Smooth muscle cell (in vitro differentiated cells): ENCODE data around the gene ITGAL. TPM values are rescaled to one million over a fixed set of nuclear protein-coding genes. Genes with fewer than 3 reads are reported as not detected.
"Not testable (repeated sequence)": the region's sequence is repeated elsewhere in the genome, so short reads cannot be mapped to it uniquely, and the experiment has no call there.

Experiments used
- DNase-seq: peaks from one replicate; lab custom pipeline; 2025; ENCODE audit not compliant: unreplicated experiment; lab: John Stamatoyannopoulos, UW
- H2AFZ ChIP-seq: fragments of 200-600 bp; sonication (generic); 2 replicates; pipeline ENCODE4 v1.6.0; 2016; ENCODE audit warnings: antibody characterized with exemption, low read depth, mild to moderate bottlenecking
- H3F3A ChIP-seq: fragments of 200-600 bp; sonication (generic); 2 replicates; pipeline ENCODE4 v1.6.0; 2017; ENCODE audit warnings: antibody characterized with exemption, low read depth
- H3K27ac ChIP-seq: fragments of 200-600 bp; sonication (generic); 2 replicates; pipeline ENCODE4 v1.5.1; 2016; ENCODE audit warnings: low read depth, mild to moderate bottlenecking
- H3K27me3 ChIP-seq: fragments of 200-600 bp; sonication (generic); 2 replicates; pipeline ENCODE4 v1.6.1; 2016; ENCODE audit warnings: low read depth, mild to moderate bottlenecking
- H3K36me3 ChIP-seq: fragments of 200-600 bp; sonication (generic); 2 replicates; pipeline ENCODE4 v1.5.1; 2016; ENCODE audit warnings: low read depth
- H3K4me1 ChIP-seq: fragments of 200-600 bp; sonication (generic); 2 replicates; pipeline ENCODE4 v1.5.1; 2016; ENCODE audit warnings: low read depth
- H3K4me2 ChIP-seq: fragments of 200-600 bp; sonication (generic); 2 replicates; pipeline ENCODE4 v1.6.0; 2016; ENCODE audit warnings: mild to moderate bottlenecking
- H3K4me3 ChIP-seq: fragments of 200-600 bp; sonication (generic); 2 replicates; pipeline ENCODE4 v1.5.1; 2016; ENCODE audit warnings: mild to moderate bottlenecking
- H3K79me2 ChIP-seq: fragments of 200-600 bp; sonication (generic); 2 replicates; pipeline ENCODE4 v1.6.0; 2016; ENCODE audit warnings: low read depth, mild to moderate bottlenecking
- H3K9ac ChIP-seq: fragments of 200-600 bp; sonication (generic); 2 replicates; pipeline ENCODE4 v1.6.0; 2016; ENCODE audit warnings: low read depth
- H3K9me3 ChIP-seq: fragments of 200-600 bp; sonication (generic); replicated peaks from 2 replicates; pipeline ENCODE4 v1.5.1; 2016; ENCODE audit warnings: low read depth
- H4K20me1 ChIP-seq: fragments of 200-600 bp; sonication (generic); 2 replicates; pipeline ENCODE4 v1.6.0; 2016; ENCODE audit warnings: low read depth
- CTCF ChIP-seq: fragments of 200-600 bp; sonication (generic); IDR thresholded peaks from 2 replicates; pipeline ENCODE4 v1.5.1; 2017; ENCODE audit warnings: borderline replicate concordance, mild to moderate bottlenecking, antibody characterized with exemption; ENCODE audit not compliant: insufficient read depth, poor library complexity, severe bottlenecking
- WGBS: methylation state at CpG from one replicate; pipeline ENCODE4 v1.1.7; 2016; ENCODE audit warnings: low lambda C conversion rate; 5-methylcytosine and 5-hydroxymethylcytosine counted together
- polyA plus RNA-seq: library from polyadenylated mRNA; unstranded; fragments of >200 nt; fragmentation: Nextera tagmentation; extraction: Ambion mirVana; gene quantifications from 2 replicates; pipeline ENCODE4 v1.2.1, GENCODE V29; 2016
- total RNA-seq: library from RNA; depleted of rRNA; stranded (reverse); fragments of >200 nt; gene quantifications from 2 replicates; pipeline ENCODE4 v1.2.3, GENCODE V29; 2014

The ITGAL gene
- total and polyA plus RNA-seq, 2 experiments from 2014 or later: not detected

GRCh38 chr16:30446203-30446595, 26.3 kb upstream of the ITGAL start:
- Histone ChIP-seq H3K79me2 (peaks cover 8% of the 10 kb centered on the region), H3F3A (no peaks in the 10 kb centered on the region), H3K9ac (no peak overlapping the region), H3K27me3 (no peaks in the 10 kb centered on the region), H3K36me3 (no peaks in the 10 kb centered on the region), H3K4me2 (peak overlapping the region; percentile 93), H2AFZ (peak overlapping the region; percentile 90), H3K9me3 (no peaks in the 10 kb centered on the region), H3K27ac (peak overlapping the region; percentile 97), H3K4me3 (peak overlapping the region; percentile 87), H3K4me1 (peaks cover 8% of the 10 kb centered on the region), H4K20me1 (peaks cover 4% of the 10 kb centered on the region)
- 89% methylated on average over 10 of the region's 10 CpGs for WGBS
- no peak for TF ChIP-seq CTCF
- DNase-seq: no peak

- WGBS: 81% methylated on average over 12 of the region's 12 CpGs
- Histone ChIP-seq H3K4me1 (peaks cover 8% of the 10 kb centered on the region), H3K27ac (no peak overlapping the region), H4K20me1 (peaks cover 4% of the 10 kb centered on the region), H3F3A (no peaks in the 10 kb centered on the region), H3K9ac (no peak overlapping the region), H2AFZ (no peak overlapping the region), H3K27me3 (no peaks in the 10 kb centered on the region), H3K36me3 (no peaks in the 10 kb centered on the region), H3K9me3 (no peaks in the 10 kb centered on the region), H3K4me3 (no peak overlapping the region), H3K79me2 (peaks cover 8% of the 10 kb centered on the region), H3K4me2 (no peak overlapping the region)
- TF ChIP-seq CTCF: no peak
- DNase-seq: no peak
These were observed 24.9 kb upstream of the ITGAL start for GRCh38 chr16:30447512-30448226.

GRCh38 chr16:30449116-30449435, 23.5 kb upstream of the ITGAL start:
- DNase-seq: no peak
- no peaks in the 10 kb centered on the region for H3F3A ChIP-seq
- H2AFZ ChIP-seq: no peak overlapping the region
- H3K4me3 ChIP-seq: no peak overlapping the region
- H3K9ac ChIP-seq: no peak overlapping the region
- H3K9me3 ChIP-seq: no peaks in the 10 kb centered on the region
- TF ChIP-seq CTCF: no peak
- H4K20me1 ChIP-seq: no peaks in the 10 kb centered on the region
- peaks cover 8% of the 10 kb centered on the region for H3K4me1 ChIP-seq
- WGBS: 77% methylated on average over 3 of the region's 3 CpGs
- no peak overlapping the region for H3K4me2 ChIP-seq
- peaks cover 8% of the 10 kb centered on the region for H3K79me2 ChIP-seq
- H3K36me3 ChIP-seq: no peaks in the 10 kb centered on the region
- no peaks in the 10 kb centered on the region for H3K27me3 ChIP-seq
- no peak overlapping the region for H3K27ac ChIP-seq

GRCh38 chr16:30452709-30453580, 19.6 kb upstream of the ITGAL start:
- not testable (repeated sequence) for H4K20me1 ChIP-seq, H3K4me3 ChIP-seq, H3F3A ChIP-seq, H3K9me3 ChIP-seq, H3K4me1 ChIP-seq, H3K27me3 ChIP-seq, DNase-seq, H3K36me3 ChIP-seq, H3K9ac ChIP-seq, H3K4me2 ChIP-seq, H3K79me2 ChIP-seq, H3K27ac ChIP-seq
- H2AFZ ChIP-seq: peak overlapping the region; percentile 62
- 76% methylated on average over 20 of the region's 20 CpGs for WGBS
